ENCODE results near the gene INPP5J. TPM values are rescaled to one million over a fixed set of nuclear protein-coding genes. Genes with fewer than 3 reads are reported as not detected.

INPP5J gene
- total and polyA plus RNA-seq, 2 of the 13 experiments (the other 11 are each of a cell fraction or from before 2014, with no cell fraction given) = 0.24 to 1.1 TPM

DNA sequence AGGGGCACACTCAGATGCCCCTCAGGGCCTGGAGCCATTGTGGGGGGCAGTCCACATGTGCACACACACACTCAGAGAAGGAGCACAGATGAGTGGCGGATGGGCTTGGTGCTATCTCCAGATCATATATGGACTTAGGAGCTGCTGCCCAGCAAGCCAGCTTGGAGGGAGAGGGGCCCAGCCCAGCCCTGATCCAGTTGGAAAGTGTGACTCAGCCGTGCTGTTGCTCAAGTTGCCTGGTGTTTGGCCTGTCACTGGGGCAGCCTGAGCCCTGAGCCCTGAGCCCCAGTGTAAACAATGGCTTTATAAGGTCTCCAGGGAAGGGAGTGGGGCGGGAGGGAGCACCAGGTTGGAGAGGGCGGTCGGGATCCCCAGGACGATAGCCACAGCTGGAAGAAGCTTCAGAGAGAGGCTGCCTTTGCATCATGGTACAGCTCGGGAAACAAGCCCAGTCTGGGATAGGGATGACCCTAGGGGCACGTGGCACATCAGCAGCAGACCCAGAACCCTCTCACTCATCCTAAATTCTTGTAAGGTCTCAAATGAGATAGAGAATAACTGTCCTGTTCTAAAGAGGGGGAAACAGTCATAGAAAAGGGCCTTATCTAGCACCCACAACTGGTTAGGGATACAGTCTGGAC is 20.2 kb upstream of the INPP5J start (continued):
- TF ChIP-seq ZNF143 (CRISPR knock-in tag; IDR thresholded peaks at IDR 0.05) = no peak
- no peak for TF ChIP-seq NCOR1 (IDR thresholded peaks at IDR 0.05; ENCODE audit: borderline replicate concordance, low read length)
- TF ChIP-seq, protein P1, sequence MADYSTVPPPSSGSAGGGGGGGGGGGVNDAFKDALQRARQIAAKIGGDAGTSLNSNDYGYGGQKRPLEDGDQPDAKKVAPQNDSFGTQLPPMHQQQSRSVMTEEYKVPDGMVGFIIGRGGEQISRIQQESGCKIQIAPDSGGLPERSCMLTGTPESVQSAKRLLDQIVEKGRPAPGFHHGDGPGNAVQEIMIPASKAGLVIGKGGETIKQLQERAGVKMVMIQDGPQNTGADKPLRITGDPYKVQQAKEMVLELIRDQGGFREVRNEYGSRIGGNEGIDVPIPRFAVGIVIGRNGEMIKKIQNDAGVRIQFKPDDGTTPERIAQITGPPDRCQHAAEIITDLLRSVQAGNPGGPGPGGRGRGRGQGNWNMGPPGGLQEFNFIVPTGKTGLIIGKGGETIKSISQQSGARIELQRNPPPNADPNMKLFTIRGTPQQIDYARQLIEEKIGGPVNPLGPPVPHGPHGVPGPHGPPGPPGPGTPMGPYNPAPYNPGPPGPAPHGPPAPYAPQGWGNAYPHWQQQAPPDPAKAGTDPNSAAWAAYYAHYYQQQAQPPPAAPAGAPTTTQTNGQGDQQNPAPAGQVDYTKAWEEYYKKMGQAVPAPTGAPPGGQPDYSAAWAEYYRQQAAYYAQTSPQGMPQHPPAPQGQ (CRISPR knock-in tag; IDR thresholded peaks at IDR 0.05; ENCODE audit: borderline replicate concordance) = no peak
- TF ChIP-seq ZKSCAN5 (CRISPR knock-in tag; IDR thresholded peaks at IDR 0.05) = no peak
- TF ChIP-seq STAT5B (CRISPR knock-in tag; IDR thresholded peaks at IDR 0.05) = no peak
- TF ChIP-seq ZNF747 (CRISPR knock-in tag; IDR thresholded peaks at IDR 0.05; ENCODE audit: borderline replicate concordance) = no peak
- TF ChIP-seq, protein P2, sequence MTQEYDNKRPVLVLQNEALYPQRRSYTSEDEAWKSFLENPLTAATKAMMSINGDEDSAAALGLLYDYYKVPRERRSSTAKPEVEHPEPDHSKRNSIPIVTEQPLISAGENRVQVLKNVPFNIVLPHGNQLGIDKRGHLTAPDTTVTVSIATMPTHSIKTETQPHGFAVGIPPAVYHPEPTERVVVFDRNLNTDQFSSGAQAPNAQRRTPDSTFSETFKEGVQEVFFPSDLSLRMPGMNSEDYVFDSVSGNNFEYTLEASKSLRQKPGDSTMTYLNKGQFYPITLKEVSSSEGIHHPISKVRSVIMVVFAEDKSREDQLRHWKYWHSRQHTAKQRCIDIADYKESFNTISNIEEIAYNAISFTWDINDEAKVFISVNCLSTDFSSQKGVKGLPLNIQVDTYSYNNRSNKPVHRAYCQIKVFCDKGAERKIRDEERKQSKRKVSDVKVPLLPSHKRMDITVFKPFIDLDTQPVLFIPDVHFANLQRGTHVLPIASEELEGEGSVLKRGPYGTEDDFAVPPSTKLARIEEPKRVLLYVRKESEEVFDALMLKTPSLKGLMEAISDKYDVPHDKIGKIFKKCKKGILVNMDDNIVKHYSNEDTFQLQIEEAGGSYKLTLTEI (CRISPR knock-in tag; conservative IDR thresholded peaks at IDR 0.05) = no peak
- no peak for TF ChIP-seq ZNF296 (CRISPR knock-in tag; conservative IDR thresholded peaks at IDR 0.05)
- TF ChIP-seq, protein P3, sequence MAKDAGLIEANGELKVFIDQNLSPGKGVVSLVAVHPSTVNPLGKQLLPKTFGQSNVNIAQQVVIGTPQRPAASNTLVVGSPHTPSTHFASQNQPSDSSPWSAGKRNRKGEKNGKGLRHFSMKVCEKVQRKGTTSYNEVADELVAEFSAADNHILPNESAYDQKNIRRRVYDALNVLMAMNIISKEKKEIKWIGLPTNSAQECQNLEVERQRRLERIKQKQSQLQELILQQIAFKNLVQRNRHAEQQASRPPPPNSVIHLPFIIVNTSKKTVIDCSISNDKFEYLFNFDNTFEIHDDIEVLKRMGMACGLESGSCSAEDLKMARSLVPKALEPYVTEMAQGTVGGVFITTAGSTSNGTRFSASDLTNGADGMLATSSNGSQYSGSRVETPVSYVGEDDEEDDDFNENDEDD (CRISPR knock-in tag; IDR thresholded peaks at IDR 0.05; ENCODE audit: borderline replicate concordance) = no peak
- TF ChIP-seq ZNF556 (CRISPR knock-in tag; IDR thresholded peaks at IDR 0.05; ENCODE audit: borderline replicate concordance) = no peak
- no peak for TF ChIP-seq ATF7-NPFF (CRISPR knock-in tag; IDR thresholded peaks at IDR 0.05; ENCODE audit: low read depth)
- TF ChIP-seq ZNF224 (CRISPR knock-in tag; IDR thresholded peaks at IDR 0.05) = no peak
- no peak for TF ChIP-seq RCOR2 (CRISPR knock-in tag; IDR thresholded peaks at IDR 0.05)
- TF ChIP-seq NONO (IDR thresholded peaks at IDR 0.05) = no peak
- no peak for TF ChIP-seq NONO (CRISPR knock-in tag; conservative IDR thresholded peaks at IDR 0.05)
- TF ChIP-seq, protein P4, sequence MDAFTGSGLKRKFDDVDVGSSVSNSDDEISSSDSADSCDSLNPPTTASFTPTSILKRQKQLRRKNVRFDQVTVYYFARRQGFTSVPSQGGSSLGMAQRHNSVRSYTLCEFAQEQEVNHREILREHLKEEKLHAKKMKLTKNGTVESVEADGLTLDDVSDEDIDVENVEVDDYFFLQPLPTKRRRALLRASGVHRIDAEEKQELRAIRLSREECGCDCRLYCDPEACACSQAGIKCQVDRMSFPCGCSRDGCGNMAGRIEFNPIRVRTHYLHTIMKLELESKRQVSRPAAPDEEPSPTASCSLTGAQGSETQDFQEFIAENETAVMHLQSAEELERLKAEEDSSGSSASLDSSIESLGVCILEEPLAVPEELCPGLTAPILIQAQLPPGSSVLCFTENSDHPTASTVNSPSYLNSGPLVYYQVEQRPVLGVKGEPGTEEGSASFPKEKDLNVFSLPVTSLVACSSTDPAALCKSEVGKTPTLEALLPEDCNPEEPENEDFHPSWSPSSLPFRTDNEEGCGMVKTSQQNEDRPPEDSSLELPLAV (CRISPR knock-in tag; conservative IDR thresholded peaks at IDR 0.05; ENCODE audit: low read depth) = no peak
- peak; percentile 49; the same call in 1 of the 2 replicates for TF ChIP-seq RARA (CRISPR knock-in tag; IDR thresholded peaks at IDR 0.05)
- no peak for TF ChIP-seq NCOA1 (CRISPR knock-in tag; IDR thresholded peaks at IDR 0.05)
- no peak for TF ChIP-seq GTF3A (CRISPR knock-in tag; conservative IDR thresholded peaks at IDR 0.05)
- TF ChIP-seq, protein P5, sequence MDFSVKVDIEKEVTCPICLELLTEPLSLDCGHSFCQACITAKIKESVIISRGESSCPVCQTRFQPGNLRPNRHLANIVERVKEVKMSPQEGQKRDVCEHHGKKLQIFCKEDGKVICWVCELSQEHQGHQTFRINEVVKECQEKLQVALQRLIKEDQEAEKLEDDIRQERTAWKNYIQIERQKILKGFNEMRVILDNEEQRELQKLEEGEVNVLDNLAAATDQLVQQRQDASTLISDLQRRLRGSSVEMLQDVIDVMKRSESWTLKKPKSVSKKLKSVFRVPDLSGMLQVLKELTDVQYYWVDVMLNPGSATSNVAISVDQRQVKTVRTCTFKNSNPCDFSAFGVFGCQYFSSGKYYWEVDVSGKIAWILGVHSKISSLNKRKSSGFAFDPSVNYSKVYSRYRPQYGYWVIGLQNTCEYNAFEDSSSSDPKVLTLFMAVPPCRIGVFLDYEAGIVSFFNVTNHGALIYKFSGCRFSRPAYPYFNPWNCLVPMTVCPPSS (IDR thresholded peaks at IDR 0.05) = no peak
- no peak for TF ChIP-seq ZSCAN20 (CRISPR knock-in tag; IDR thresholded peaks at IDR 0.05; ENCODE audit: borderline replicate concordance)
- TF ChIP-seq, protein P6, sequence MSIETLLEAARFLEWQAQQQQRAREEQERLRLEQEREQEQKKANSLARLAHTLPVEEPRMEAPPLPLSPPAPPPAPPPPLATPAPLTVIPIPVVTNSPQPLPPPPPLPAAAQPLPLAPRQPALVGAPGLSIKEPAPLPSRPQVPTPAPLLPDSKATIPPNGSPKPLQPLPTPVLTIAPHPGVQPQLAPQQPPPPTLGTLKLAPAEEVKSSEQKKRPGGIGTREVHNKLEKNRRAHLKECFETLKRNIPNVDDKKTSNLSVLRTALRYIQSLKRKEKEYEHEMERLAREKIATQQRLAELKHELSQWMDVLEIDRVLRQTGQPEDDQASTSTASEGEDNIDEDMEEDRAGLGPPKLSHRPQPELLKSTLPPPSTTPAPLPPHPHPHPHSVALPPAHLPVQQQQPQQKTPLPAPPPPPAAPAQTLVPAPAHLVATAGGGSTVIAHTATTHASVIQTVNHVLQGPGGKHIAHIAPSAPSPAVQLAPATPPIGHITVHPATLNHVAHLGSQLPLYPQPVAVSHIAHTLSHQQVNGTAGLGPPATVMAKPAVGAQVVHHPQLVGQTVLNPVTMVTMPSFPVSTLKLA (IDR thresholded peaks at IDR 0.05) = no peak
